AG04450 (cell line): ENCODE measurements around the gene SLC26A1. TPM values are rescaled to one million over a fixed set of nuclear protein-coding genes. Genes with fewer than 3 reads are reported as not detected.

ENCODE experiments used
- CTCF ChIA-PET: fragments of 300-600, 350-600 bp; formaldehyde crosslinking; extraction: SDS; loops from one replicate; lab custom pipeline; 2022; ENCODE audit warnings: antibody characterized with exemption, inconsistent platforms; lab: Charles Lee
- POLR2A ChIA-PET: fragments of 350-600 bp; formaldehyde crosslinking; extraction: SDS; loops from one replicate; lab custom pipeline; 2021; ENCODE audit warnings: antibody characterized with exemption, inconsistent platforms; lab: Yijun Ruan, JAX
- DNase-seq: peaks from one replicate; pipeline ENCODE4 v3.0.0-alpha.2; 2011; ENCODE audit warnings: low read depth, low spot score
- H3K27ac ChIP-seq: one replicate; pipeline ENCODE4 v1.5.1; 2012; ENCODE audit warnings: low read depth, low read length, control low read depth
- H3K27me3 ChIP-seq: one replicate; pipeline ENCODE4 v1.6.0; 2012; ENCODE audit warnings: low read length; ENCODE audit not compliant: control insufficient read depth, insufficient read depth
- H3K4me3 ChIP-seq: 2 replicates; pipeline ENCODE4 v1.5.1; 2011; ENCODE audit warnings: mild to moderate bottlenecking, low read depth, low read length, control low read depth
- H3K9me3 ChIP-seq: 2 replicates; pipeline ENCODE4 v1.5.1; 2012; ENCODE audit warnings: low read length; ENCODE audit not compliant: control insufficient read depth, insufficient read depth
- polyA plus RNA-seq: library from polyadenylated mRNA; depleted of rRNA; stranded (reverse); fragments of >200 nt; gene quantifications from 2 replicates; pipeline ENCODE4 v1.2.3, GENCODE V29; 2011
- TF ChIP-seq, protein P1 (sequence below): IDR thresholded peaks from 2 replicates; pipeline ENCODE4 v1.5.1; 2011; ENCODE audit warnings: low read depth, low read length, control low read depth, inconsistent platforms

SLC26A1 gene
- polyA plus RNA-seq, 1 experiment: 0.05 TPM

- H3K27me3 ChIP-seq: no peaks in the 10 kb centered on the region
- H3K4me3 ChIP-seq: no peak overlapping the region
- TF ChIP-seq, protein P1, sequence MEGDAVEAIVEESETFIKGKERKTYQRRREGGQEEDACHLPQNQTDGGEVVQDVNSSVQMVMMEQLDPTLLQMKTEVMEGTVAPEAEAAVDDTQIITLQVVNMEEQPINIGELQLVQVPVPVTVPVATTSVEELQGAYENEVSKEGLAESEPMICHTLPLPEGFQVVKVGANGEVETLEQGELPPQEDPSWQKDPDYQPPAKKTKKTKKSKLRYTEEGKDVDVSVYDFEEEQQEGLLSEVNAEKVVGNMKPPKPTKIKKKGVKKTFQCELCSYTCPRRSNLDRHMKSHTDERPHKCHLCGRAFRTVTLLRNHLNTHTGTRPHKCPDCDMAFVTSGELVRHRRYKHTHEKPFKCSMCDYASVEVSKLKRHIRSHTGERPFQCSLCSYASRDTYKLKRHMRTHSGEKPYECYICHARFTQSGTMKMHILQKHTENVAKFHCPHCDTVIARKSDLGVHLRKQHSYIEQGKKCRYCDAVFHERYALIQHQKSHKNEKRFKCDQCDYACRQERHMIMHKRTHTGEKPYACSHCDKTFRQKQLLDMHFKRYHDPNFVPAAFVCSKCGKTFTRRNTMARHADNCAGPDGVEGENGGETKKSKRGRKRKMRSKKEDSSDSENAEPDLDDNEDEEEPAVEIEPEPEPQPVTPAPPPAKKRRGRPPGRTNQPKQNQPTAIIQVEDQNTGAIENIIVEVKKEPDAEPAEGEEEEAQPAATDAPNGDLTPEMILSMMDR: no peak
- ChIA-PET POLR2A (no interaction called here), CTCF (no interaction called here)
- H3K27ac ChIP-seq: no peak overlapping the region
- no peak for DNase-seq
- peaks cover 2% of the 10 kb centered on the region; the same call in 1 of the 2 replicates for H3K9me3 ChIP-seq
Observed at GRCh38 chr4:1028574-1029220, 35.5 kb upstream of the SLC26A1 start.

DNA sequence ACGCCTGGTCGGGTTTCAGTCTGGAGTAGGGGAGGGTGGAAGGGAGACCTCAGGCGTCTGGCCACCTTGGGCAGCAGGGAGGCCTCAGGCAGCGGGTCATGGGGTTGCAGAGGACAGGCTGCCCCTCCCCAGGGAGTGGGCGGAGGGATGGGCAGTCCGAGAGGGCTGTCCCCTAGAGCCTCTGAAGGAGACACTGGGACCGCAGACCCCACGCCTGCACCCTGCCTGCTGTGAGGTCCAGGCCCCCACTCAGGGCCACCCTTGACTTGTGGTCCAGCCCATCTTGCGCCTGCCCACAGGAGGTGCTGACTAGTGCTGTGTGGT is 34.7 kb upstream of the SLC26A1 start:
- POLR2A ChIA-PET: no interaction called here

GRCh38 chr4:1027219-1027914 is 34.2 kb upstream of the SLC26A1 start:
- DNase-seq: no peak
- POLR2A ChIA-PET: no interaction called here
- Histone ChIP-seq H3K4me3 (no peak overlapping the region), H3K27me3 (no peaks in the 10 kb centered on the region), H3K27ac (no peak overlapping the region), H3K9me3 (peaks cover 3% of the 10 kb centered on the region; the same call in 1 of the 2 replicates)
- TF ChIP-seq, protein P1: no peak
- CTCF ChIA-PET: no interaction called here

More for the DNA sequence above, 34.7 kb upstream of the SLC26A1 start:
- Histone ChIP-seq H3K27me3 (no peaks in the 10 kb centered on the region), H3K9me3 (peaks cover 3% of the 10 kb centered on the region; the same call in 1 of the 2 replicates), H3K27ac (no peak overlapping the region), H3K4me3 (no peak overlapping the region)
- TF ChIP-seq, protein P1: no peak
- CTCF ChIA-PET: no interaction called here
- no peak for DNase-seq

GRCh38 chr4:1026115-1026514 is 32.9 kb upstream of the SLC26A1 start:
- TF ChIP-seq, protein P1: no peak
- ChIA-PET CTCF (no interaction called here), POLR2A (no interaction called here)
- H3K4me3 ChIP-seq: no peak overlapping the region
- peaks cover 3% of the 10 kb centered on the region; the same call in 1 of the 2 replicates for H3K9me3 ChIP-seq
- no peak for DNase-seq
- no peaks in the 10 kb centered on the region for H3K27me3 ChIP-seq
- H3K27ac ChIP-seq: no peak overlapping the region

GRCh38 chr4:1024882-1025545 is 31.8 kb upstream of the SLC26A1 start:
- ChIA-PET CTCF (no interaction called here), POLR2A (no interaction called here)
- DNase-seq: no peak
- Histone ChIP-seq H3K27ac (no peak overlapping the region), H3K9me3 (peaks cover 3% of the 10 kb centered on the region; the same call in 1 of the 2 replicates), H3K4me3 (no peak overlapping the region), H3K27me3 (no peaks in the 10 kb centered on the region)
- TF ChIP-seq, protein P1: no peak
